Activated T-cell treated with anti-CD3 and anti-CD28 coated beads, Interleukin-2, amount 50 U/mL, for 72 hours (primary cell): ENCODE data around the gene DTNBP1. TPM values are rescaled to one million over a fixed set of nuclear protein-coding genes. Genes with fewer than 3 reads are reported as not detected.

ENCODE experiments used
- ATAC-seq, 2 donors: fragments of 150-1000 bp; cut with Tn5 transposase; replicated peaks in 1 of 2; 2 replicates each; pipeline ENCODE4 v1.10.0; 2021; ENCODE audit warnings: moderate library complexity in 2 of 2, mild to moderate bottlenecking in 1 of 2
- DNase-seq, 2 donors: peaks; one replicate each; pipeline ENCODE4 v3.0.0; 2021 to 2022; ENCODE audit warnings: mixed read lengths in 1 of 2
- H3K27ac Mint-ChIP-seq: one replicate; pipeline ENCODE4 v1.8.0; 2022; ENCODE audit warnings: mild to moderate bottlenecking, moderate library complexity, mixed read lengths
- H3K27me3 Mint-ChIP-seq: one replicate; pipeline ENCODE4 v1.8.0; 2022; ENCODE audit warnings: low read depth, mixed read lengths
- H3K36me3 Mint-ChIP-seq, 2 donors: one replicate each; pipeline ENCODE4 v1.8.0; 2022; ENCODE audit warnings: mixed read lengths in 2 of 2, mild to moderate bottlenecking in 1 of 2; ENCODE audit not compliant: insufficient read depth in 2 of 2
- H3K4me1 Mint-ChIP-seq: one replicate; pipeline ENCODE4 v1.8.0; 2022; ENCODE audit warnings: low read depth, mixed read lengths
- H3K4me3 Mint-ChIP-seq, 2 donors: one replicate each; pipeline ENCODE4 v1.8.0; 2022; ENCODE audit warnings: mild to moderate bottlenecking in 2 of 2, mixed read lengths in 2 of 2, moderate library complexity in 2 of 2
- H3K9me3 Mint-ChIP-seq, 2 donors: one replicate each; pipeline ENCODE4 v1.8.0; 2022; ENCODE audit warnings: mixed read lengths in 2 of 2
- total RNA-seq, 2 donors: library from RNA; stranded (reverse); gene quantifications; one replicate each; pipeline ENCODE4 v1.2.3, GENCODE V29; 2022

The DTNBP1 gene
- total RNA-seq, 2 donors from 2014 or later, result 24.5 to 27.1 TPM

- peak; percentile 98 for ATAC-seq
- no peaks in the 10 kb centered on the region for H3K27me3 Mint-ChIP-seq
- H3K36me3 Mint-ChIP-seq, result peaks cover 0 to 4% of the 10 kb centered on the region in 2 donors
- peak; percentile 49 to 61 for DNase-seq
- H3K4me1 Mint-ChIP-seq, result peaks cover 40% of the 10 kb centered on the region
- H3K4me3 Mint-ChIP-seq, result peak overlapping the region in 1 of 2 donors; percentile 8
- no peaks in the 10 kb centered on the region for H3K9me3 Mint-ChIP-seq
- no peak overlapping the region for H3K27ac Mint-ChIP-seq
These were observed 73.7 kb downstream of the DTNBP1 start for GRCh38 chr6:15588971-15589634.

- peak in 1 of 2 donors; percentile 15 for DNase-seq
- no peak overlapping the region for H3K4me3 Mint-ChIP-seq
These were observed 76.3 kb downstream of the DTNBP1 start for GRCh38 chr6:15586503-15586902.

GRCh38 chr6:15585760-15586214 lies 77.0 kb downstream of the DTNBP1 start:
- no peaks in the 10 kb centered on the region for H3K9me3 Mint-ChIP-seq
- ATAC-seq, result no peak
- no peak overlapping the region for H3K27ac Mint-ChIP-seq
- H3K4me3 Mint-ChIP-seq, result no peak overlapping the region
- no peaks in the 10 kb centered on the region for H3K27me3 Mint-ChIP-seq
- peaks cover 29% of the 10 kb centered on the region for H3K4me1 Mint-ChIP-seq
- no peak for DNase-seq
- H3K36me3 Mint-ChIP-seq, result peaks cover 0 to 4% of the 10 kb centered on the region in 2 donors

More at GRCh38 chr6:15586503-15586902, 76.3 kb downstream of the DTNBP1 start:
- peaks cover 29% of the 10 kb centered on the region for H3K4me1 Mint-ChIP-seq
- H3K27me3 Mint-ChIP-seq, result no peaks in the 10 kb centered on the region
- peak overlapping the region; percentile 45 for H3K27ac Mint-ChIP-seq
- H3K9me3 Mint-ChIP-seq, result no peaks in the 10 kb centered on the region
- peaks cover 0 to 4% of the 10 kb centered on the region in 2 donors for H3K36me3 Mint-ChIP-seq
- peak in 1 of 2 donors; percentile 14 for ATAC-seq

GRCh38 chr6:15582499-15582898 lies 80.3 kb downstream of the DTNBP1 start:
- H3K27ac Mint-ChIP-seq, result no peak overlapping the region
- no peak for ATAC-seq
- DNase-seq, result no peak
- H3K27me3 Mint-ChIP-seq, result no peaks in the 10 kb centered on the region
- H3K4me3 Mint-ChIP-seq, result no peak overlapping the region
- H3K9me3 Mint-ChIP-seq, result peaks cover 0 to 1% of the 10 kb centered on the region in 2 donors
- peaks cover 11% of the 10 kb centered on the region for H3K4me1 Mint-ChIP-seq
- H3K36me3 Mint-ChIP-seq, result peaks cover 0 to 4% of the 10 kb centered on the region in 2 donors

GRCh38 chr6:15581751-15582150 lies 81.1 kb downstream of the DTNBP1 start:
- H3K4me3 Mint-ChIP-seq, result no peak overlapping the region
- H3K27ac Mint-ChIP-seq, result no peak overlapping the region
- H3K36me3 Mint-ChIP-seq, result peaks cover 0 to 4% of the 10 kb centered on the region in 2 donors
- ATAC-seq (no peak), DNase-seq (no peak)
- H3K27me3 Mint-ChIP-seq, result no peaks in the 10 kb centered on the region
- peaks cover 7% of the 10 kb centered on the region for H3K4me1 Mint-ChIP-seq
- H3K9me3 Mint-ChIP-seq, result peaks cover 0 to 1% of the 10 kb centered on the region in 2 donors

GRCh38 chr6:15580326-15580725 lies 82.5 kb downstream of the DTNBP1 start:
- H3K27ac Mint-ChIP-seq, result no peak overlapping the region
- no peak for ATAC-seq
- H3K4me3 Mint-ChIP-seq, result no peak overlapping the region
- no peak for DNase-seq
- peaks cover 0 to 4% of the 10 kb centered on the region in 2 donors for H3K36me3 Mint-ChIP-seq
- H3K27me3 Mint-ChIP-seq, result no peaks in the 10 kb centered on the region
- H3K9me3 Mint-ChIP-seq, result peaks cover 0 to 1% of the 10 kb centered on the region in 2 donors
- peaks cover 5% of the 10 kb centered on the region for H3K4me1 Mint-ChIP-seq

GRCh38 chr6:15578716-15579391 lies 84.0 kb downstream of the DTNBP1 start:
- Mint-ChIP-seq H3K27me3 (no peaks in the 10 kb centered on the region), H3K36me3 (peaks cover 0 to 4% of the 10 kb centered on the region in 2 donors), H3K4me3 (no peak overlapping the region), H3K27ac (no peak overlapping the region), H3K9me3 (peaks cover 0 to 1% of the 10 kb centered on the region in 2 donors), H3K4me1 (peaks cover 6% of the 10 kb centered on the region)
- ATAC-seq (no peak), DNase-seq (no peak)

GRCh38 chr6:15577550-15578171 lies 85.2 kb downstream of the DTNBP1 start:
- ATAC-seq (no peak), DNase-seq (no peak)
- H3K4me3 Mint-ChIP-seq, result no peak overlapping the region
- peaks cover 0 to 4% of the 10 kb centered on the region in 2 donors for H3K36me3 Mint-ChIP-seq
- no peaks in the 10 kb centered on the region for H3K27me3 Mint-ChIP-seq
- no peak overlapping the region for H3K27ac Mint-ChIP-seq
- H3K9me3 Mint-ChIP-seq, result peaks cover 0 to 1% of the 10 kb centered on the region in 2 donors
- H3K4me1 Mint-ChIP-seq, result peaks cover 6% of the 10 kb centered on the region

- Mint-ChIP-seq H3K27me3 (no peaks in the 10 kb centered on the region), H3K27ac (no peak overlapping the region), H3K4me3 (no peak overlapping the region), H3K36me3 (peaks cover 0 to 4% of the 10 kb centered on the region in 2 donors), H3K4me1 (peaks cover 6% of the 10 kb centered on the region), H3K9me3 (peaks cover 0 to 1% of the 10 kb centered on the region in 2 donors)
- DNase-seq, result no peak
- ATAC-seq, result no peak
These were observed 85.7 kb downstream of the DTNBP1 start for GRCh38 chr6:15577106-15577505.

GRCh38 chr6:15575357-15576033 lies 87.3 kb downstream of the DTNBP1 start:
- no peaks in the 10 kb centered on the region for H3K27me3 Mint-ChIP-seq
- H3K36me3 Mint-ChIP-seq, result peaks cover 0 to 4% of the 10 kb centered on the region in 2 donors
- no peak overlapping the region for H3K4me3 Mint-ChIP-seq
- ATAC-seq (no peak), DNase-seq (no peak)
- peaks cover 6% of the 10 kb centered on the region for H3K4me1 Mint-ChIP-seq
- no peak overlapping the region for H3K27ac Mint-ChIP-seq
- peaks cover 0 to 1% of the 10 kb centered on the region in 2 donors for H3K9me3 Mint-ChIP-seq

- Mint-ChIP-seq H3K27me3 (no peaks in the 10 kb centered on the region), H3K27ac (no peak overlapping the region)
These were observed 88.3 kb downstream of the DTNBP1 start for GRCh38 chr6:15574486-15574885.

GRCh38 chr6:15574023-15574422 lies 88.8 kb downstream of the DTNBP1 start:
- Mint-ChIP-seq H3K4me1 (peaks cover 18% of the 10 kb centered on the region), H3K4me3 (no peak overlapping the region), H3K9me3 (no peaks in the 10 kb centered on the region), H3K27ac (no peak overlapping the region), H3K27me3 (no peaks in the 10 kb centered on the region), H3K36me3 (peaks cover 0 to 2% of the 10 kb centered on the region in 2 donors)
- DNase-seq (no peak), ATAC-seq (no peak)

More at GRCh38 chr6:15574486-15574885, 88.3 kb downstream of the DTNBP1 start:
- H3K4me3 Mint-ChIP-seq, result no peak overlapping the region
- H3K4me1 Mint-ChIP-seq, result peaks cover 15% of the 10 kb centered on the region
- DNase-seq (no peak), ATAC-seq (no peak)
- peaks cover 0 to 1% of the 10 kb centered on the region in 2 donors for H3K9me3 Mint-ChIP-seq
- peaks cover 0 to 4% of the 10 kb centered on the region in 2 donors for H3K36me3 Mint-ChIP-seq
